ENCODE data around the gene RFLNA. TPM values are rescaled to one million over a fixed set of nuclear protein-coding genes. Genes with fewer than 3 reads are reported as not detected.
A peak's percentile ranks its signal among the peaks of the same experiment; 100 is the strongest.
"Not testable (repeated sequence)": the region's sequence is repeated elsewhere in the genome, so short reads cannot be mapped to it uniquely, and the experiment has no call there.

The RFLNA gene
- total and polyA plus RNA-seq, 4 donors = 12.7 to 35.5 (median 18.4) TPM

DNA sequence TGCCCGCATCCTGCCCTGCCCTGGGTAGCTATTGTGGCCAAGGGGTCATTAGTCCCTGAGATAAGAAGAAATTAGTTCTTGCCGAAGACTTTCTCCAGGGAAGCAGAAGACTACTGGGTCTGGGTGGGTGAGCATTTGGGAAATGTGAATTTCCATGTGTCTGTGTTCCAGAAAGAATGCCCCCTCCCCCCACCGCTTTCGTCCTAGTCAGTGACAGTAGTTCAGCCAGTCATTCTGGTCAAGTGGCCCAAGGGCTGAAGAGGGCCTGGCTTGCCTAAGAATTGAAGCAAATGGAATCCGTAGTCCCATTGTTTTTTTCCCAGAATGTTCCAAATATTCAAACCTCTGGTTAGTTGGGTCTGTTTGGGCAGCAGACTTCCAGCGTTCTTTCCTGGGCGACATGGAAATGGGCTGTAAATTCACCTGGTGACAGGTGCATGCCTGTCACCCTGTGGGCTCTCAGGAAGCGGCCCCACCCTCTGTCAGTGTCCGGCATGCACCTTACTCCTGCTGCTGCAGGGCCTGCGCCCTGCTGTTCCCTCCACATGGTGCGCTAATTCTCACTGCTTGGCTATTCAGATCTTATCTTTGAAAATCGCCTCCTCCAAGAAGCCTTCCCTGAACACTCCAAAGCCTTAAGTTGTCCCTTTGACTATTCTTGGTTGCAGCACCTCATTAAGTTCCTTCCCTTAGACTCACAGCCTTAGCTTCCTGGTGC is 1.4 kb upstream of the RFLNA start:
- WGBS (ENCODE audit: insufficient coverage) = 92% methylated on average over 11 of the region's 12 CpGs
- peaks cover 17% of the 10 kb centered on the region for H3K27me3 ChIP-seq (ENCODE audit: control insufficient read depth, insufficient read depth, low read length)
- H3K27ac ChIP-seq (ENCODE audit: low read depth, low read length) = no peak overlapping the region
- no peaks in the 10 kb centered on the region for H3K36me3 ChIP-seq (ENCODE audit: control insufficient read depth, insufficient read depth, low read length)
- H3K4me1 ChIP-seq (ENCODE audit: control insufficient read depth, insufficient read depth, low read length) = peaks cover 52% of the 10 kb centered on the region
- no peaks in the 10 kb centered on the region for H3K9me3 ChIP-seq (ENCODE audit: control insufficient read depth, insufficient read depth, low read length)
- no peak overlapping the region for H3K4me3 ChIP-seq (ENCODE audit: low read depth, low read length)
- no peak for DNase-seq (ENCODE audit: low read depth in 4 of 6, low spot score in 6 of 6)

DNA sequence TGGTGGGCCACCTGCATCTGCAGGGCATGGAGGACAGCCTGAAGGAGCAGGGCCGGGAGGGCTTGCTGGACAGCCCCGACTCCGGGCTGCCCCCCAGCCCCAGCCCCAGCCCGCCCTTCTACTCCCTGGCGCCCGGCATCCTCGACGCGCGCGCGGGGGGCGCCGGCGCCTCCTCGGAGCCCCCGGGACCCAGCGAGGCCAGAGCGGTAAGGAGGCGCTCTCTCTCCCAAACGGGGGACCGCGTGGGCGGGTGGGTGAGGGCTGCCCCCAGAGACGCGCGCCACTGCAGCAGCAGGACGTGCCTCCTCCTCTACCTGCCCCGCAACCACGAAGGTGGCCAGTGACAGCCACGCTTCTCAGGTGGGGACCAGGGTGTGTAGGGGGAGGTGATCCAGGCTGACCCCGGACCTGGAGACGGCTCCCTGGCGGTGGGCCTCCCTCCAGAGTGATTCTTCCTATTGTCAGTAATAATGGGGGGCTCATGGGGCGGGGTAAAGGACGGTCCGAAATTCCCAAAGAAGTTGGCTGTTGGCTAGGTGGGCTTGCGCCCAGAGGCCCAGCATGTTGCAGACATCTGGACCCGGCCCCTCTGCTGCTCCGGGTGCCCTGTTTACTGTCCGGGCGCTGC is 652 bp downstream of the RFLNA start:
- DNase-seq (ENCODE audit: low read depth in 4 of 6, low spot score in 6 of 6) = peak in 1 of 6 donors; percentile 44
- Histone ChIP-seq H3K27me3 (ENCODE audit: control insufficient read depth, insufficient read depth, low read length) (peaks cover 17% of the 10 kb centered on the region), H3K4me3 (ENCODE audit: low read depth, low read length) (peak overlapping the region; percentile 68), H3K27ac (ENCODE audit: low read depth, low read length) (peak overlapping the region; percentile 64), H3K4me1 (ENCODE audit: control insufficient read depth, insufficient read depth, low read length) (peaks cover 38% of the 10 kb centered on the region), H3K9me3 (ENCODE audit: control insufficient read depth, insufficient read depth, low read length) (no peaks in the 10 kb centered on the region), H3K36me3 (ENCODE audit: control insufficient read depth, insufficient read depth, low read length) (no peaks in the 10 kb centered on the region)
- 2% methylated on average over 27 of the region's 42 CpGs for WGBS (ENCODE audit: insufficient coverage)

DNA sequence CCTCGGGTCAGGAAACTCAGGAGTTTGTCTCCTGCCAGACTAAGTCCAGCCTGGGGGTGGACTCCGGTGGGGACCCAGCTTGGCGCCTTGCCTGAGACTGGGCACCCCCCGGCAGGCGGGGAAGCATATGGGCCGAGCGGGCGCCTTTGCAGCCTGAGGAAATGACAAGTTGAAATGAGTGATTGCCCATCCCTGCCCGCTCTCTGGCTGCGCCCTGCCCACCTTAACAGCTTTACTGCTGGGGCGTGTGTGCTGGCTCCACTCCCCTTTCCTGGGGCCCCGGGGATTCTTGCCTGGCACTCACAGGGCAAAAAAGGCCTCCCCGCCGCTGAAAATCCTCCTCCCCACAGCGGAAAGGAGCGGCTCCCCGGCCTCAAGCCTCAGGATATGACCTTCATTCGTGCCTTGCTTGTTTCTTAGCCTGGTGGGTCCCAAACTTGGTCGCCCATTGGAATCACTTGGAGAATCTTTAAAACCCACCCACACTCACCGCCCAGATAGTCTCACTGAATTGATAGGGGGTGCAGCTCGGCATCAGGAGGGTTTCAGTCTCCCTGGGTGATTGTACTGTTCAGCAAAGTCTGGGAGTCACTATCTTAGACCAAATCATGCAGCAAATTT is 1.5 kb downstream of the RFLNA start:
- DNase-seq (ENCODE audit: low read depth in 4 of 6, low spot score in 6 of 6) = peak in 1 of 6 donors; percentile 33
- H3K4me1 ChIP-seq (ENCODE audit: control insufficient read depth, insufficient read depth, low read length) = peaks cover 33% of the 10 kb centered on the region
- H3K4me3 ChIP-seq (ENCODE audit: low read depth, low read length) = peak overlapping the region; percentile 68
- 22% methylated on average over 18 of the region's 21 CpGs for WGBS (ENCODE audit: insufficient coverage)
- no peaks in the 10 kb centered on the region for H3K9me3 ChIP-seq (ENCODE audit: control insufficient read depth, insufficient read depth, low read length)
- no peaks in the 10 kb centered on the region for H3K36me3 ChIP-seq (ENCODE audit: control insufficient read depth, insufficient read depth, low read length)
- H3K27ac ChIP-seq (ENCODE audit: low read depth, low read length) = peak overlapping the region; percentile 60
- peaks cover 17% of the 10 kb centered on the region for H3K27me3 ChIP-seq (ENCODE audit: control insufficient read depth, insufficient read depth, low read length)

DNA sequence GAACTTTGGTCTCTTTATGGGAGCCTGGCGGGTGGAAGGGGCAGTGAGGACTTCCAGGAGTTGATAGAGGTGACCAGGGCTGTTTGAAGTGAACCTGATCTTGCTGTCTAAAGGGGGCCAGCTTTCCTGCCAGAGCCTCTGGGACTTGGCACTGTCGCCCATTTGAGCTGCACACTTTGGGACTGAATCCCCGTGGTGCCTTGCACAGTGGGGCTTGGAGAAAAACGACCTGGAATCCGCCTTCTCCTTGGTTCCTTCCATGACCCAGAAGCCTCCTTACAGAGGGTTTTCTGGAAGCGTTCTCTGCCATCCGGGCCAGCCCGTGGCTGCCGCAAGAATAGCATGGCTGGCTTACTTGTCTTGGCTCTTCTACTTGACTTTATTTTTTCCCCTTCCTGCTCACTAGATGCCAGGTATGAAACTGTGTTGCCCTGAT is 2.0 kb downstream of the RFLNA start:
- no peak for DNase-seq (ENCODE audit: low read depth in 4 of 6, low spot score in 6 of 6)
- peaks cover 35% of the 10 kb centered on the region for H3K4me1 ChIP-seq (ENCODE audit: control insufficient read depth, insufficient read depth, low read length)
- H3K4me3 ChIP-seq (ENCODE audit: low read depth, low read length) = peak overlapping the region; percentile 68
- H3K9me3 ChIP-seq (ENCODE audit: control insufficient read depth, insufficient read depth, low read length) = no peaks in the 10 kb centered on the region
- peak overlapping the region; percentile 47 for H3K27ac ChIP-seq (ENCODE audit: low read depth, low read length)
- H3K36me3 ChIP-seq (ENCODE audit: control insufficient read depth, insufficient read depth, low read length) = no peaks in the 10 kb centered on the region
- peaks cover 17% of the 10 kb centered on the region for H3K27me3 ChIP-seq (ENCODE audit: control insufficient read depth, insufficient read depth, low read length)
- 51% methylated on average over 8 of the region's 9 CpGs for WGBS (ENCODE audit: insufficient coverage)

DNA sequence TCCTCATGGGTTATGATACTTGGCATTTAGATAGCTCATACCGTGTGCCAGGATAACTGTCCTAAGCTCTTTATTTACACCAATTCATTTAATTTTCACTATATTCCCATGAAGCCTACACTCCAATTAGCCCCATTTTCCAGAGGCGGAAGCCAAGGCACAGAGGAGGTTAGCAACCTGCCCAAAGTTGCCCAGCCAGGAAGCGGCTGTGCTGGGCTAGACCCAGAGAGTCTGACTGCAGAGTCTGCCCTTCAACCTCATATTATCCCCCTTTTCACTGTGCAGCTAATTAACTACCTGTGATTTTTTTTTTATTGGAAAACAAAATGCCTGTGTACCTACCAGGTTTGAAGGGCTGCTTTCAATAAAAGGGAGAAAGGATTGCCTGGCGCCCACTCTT is 2.5 kb downstream of the RFLNA start:
- WGBS (ENCODE audit: insufficient coverage) = 75% methylated on average over 3 of the region's 4 CpGs
- no peaks in the 10 kb centered on the region for H3K9me3 ChIP-seq (ENCODE audit: control insufficient read depth, insufficient read depth, low read length)
- peak overlapping the region; percentile 47 for H3K27ac ChIP-seq (ENCODE audit: low read depth, low read length)
- peaks cover 34% of the 10 kb centered on the region for H3K4me1 ChIP-seq (ENCODE audit: control insufficient read depth, insufficient read depth, low read length)
- no peaks in the 10 kb centered on the region for H3K36me3 ChIP-seq (ENCODE audit: control insufficient read depth, insufficient read depth, low read length)
- peak overlapping the region; percentile 68 for H3K4me3 ChIP-seq (ENCODE audit: low read depth, low read length)
- H3K27me3 ChIP-seq (ENCODE audit: control insufficient read depth, insufficient read depth, low read length) = peaks cover 17% of the 10 kb centered on the region
- no peak for DNase-seq (ENCODE audit: low read depth in 4 of 6, low spot score in 6 of 6)

DNA sequence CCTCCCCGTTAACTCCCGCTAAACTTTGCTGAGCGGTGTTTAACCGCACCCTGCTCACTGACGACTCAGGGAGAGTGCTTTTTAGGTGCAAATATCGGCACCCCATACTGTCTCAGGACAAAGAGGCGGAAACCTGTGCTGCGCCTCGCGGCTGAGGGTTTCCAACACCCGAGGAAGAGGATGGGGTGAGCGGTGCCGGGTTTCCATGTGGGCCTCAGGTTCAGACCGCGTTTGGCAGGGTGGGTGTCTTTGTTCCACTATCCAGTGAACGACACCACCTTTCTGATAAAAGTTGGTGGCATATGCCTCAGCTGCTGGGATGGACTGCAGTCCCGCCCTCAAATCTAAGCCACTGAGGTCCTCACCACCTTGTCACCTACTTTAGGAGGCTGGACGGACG is 3.0 kb downstream of the RFLNA start:
- 74% methylated on average over 19 of the region's 19 CpGs for WGBS (ENCODE audit: insufficient coverage)
- Histone ChIP-seq H3K27ac (ENCODE audit: low read depth, low read length) (no peak overlapping the region), H3K9me3 (ENCODE audit: control insufficient read depth, insufficient read depth, low read length) (no peaks in the 10 kb centered on the region), H3K4me1 (ENCODE audit: control insufficient read depth, insufficient read depth, low read length) (peaks cover 36% of the 10 kb centered on the region), H3K27me3 (ENCODE audit: control insufficient read depth, insufficient read depth, low read length) (peaks cover 17% of the 10 kb centered on the region), H3K36me3 (ENCODE audit: control insufficient read depth, insufficient read depth, low read length) (no peaks in the 10 kb centered on the region), H3K4me3 (ENCODE audit: low read depth, low read length) (peak overlapping the region; percentile 68)
- no peak for DNase-seq (ENCODE audit: low read depth in 4 of 6, low spot score in 6 of 6)

DNA sequence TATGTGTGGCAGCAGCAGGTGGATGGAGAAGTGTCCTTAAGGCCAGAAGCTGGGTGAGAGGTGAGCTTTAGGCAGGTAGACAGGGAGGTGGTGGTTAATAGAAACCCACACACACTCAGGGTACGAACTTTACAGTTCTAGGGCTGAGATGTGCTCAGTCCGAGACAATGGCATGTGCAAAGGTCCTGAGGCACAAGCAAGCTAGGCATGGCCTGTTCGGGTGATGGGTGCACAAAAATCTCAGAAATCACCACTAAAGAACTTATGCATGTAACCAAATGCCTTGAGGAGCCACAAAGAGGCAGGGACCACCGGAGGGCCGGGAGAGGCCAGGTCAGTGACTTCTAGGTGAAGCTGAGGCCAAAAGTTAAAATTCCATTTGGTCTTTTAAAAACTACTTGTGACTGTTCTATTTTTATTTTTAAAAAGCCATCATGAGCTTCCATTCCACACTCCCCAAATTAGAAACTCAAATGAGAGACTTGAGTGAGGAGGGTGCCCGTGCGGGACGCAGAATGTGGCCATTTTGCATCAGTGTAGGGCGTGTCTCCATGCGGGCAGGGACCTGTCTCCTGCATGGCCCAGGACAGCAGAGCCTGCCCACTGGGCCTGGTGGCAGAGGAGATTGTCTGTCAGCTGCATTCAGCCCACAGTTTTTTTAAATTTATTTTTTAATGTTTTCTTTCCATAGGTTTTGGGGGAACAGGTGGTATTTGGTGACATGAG is 4.0 kb downstream of the RFLNA start:
- H3K4me1 ChIP-seq (ENCODE audit: control insufficient read depth, insufficient read depth, low read length) = peaks cover 40% of the 10 kb centered on the region
- no peak overlapping the region for H3K4me3 ChIP-seq (ENCODE audit: low read depth, low read length)
- no peak overlapping the region for H3K27ac ChIP-seq (ENCODE audit: low read depth, low read length)
- DNase-seq (ENCODE audit: low read depth in 4 of 6, low spot score in 6 of 6) = no peak
- peaks cover 1% of the 10 kb centered on the region for H3K36me3 ChIP-seq (ENCODE audit: control insufficient read depth, insufficient read depth, low read length)
- no peaks in the 10 kb centered on the region for H3K9me3 ChIP-seq (ENCODE audit: control insufficient read depth, insufficient read depth, low read length)
- 100% methylated on average over 6 of the region's 10 CpGs for WGBS (ENCODE audit: insufficient coverage)
- peaks cover 17% of the 10 kb centered on the region for H3K27me3 ChIP-seq (ENCODE audit: control insufficient read depth, insufficient read depth, low read length)

DNA sequence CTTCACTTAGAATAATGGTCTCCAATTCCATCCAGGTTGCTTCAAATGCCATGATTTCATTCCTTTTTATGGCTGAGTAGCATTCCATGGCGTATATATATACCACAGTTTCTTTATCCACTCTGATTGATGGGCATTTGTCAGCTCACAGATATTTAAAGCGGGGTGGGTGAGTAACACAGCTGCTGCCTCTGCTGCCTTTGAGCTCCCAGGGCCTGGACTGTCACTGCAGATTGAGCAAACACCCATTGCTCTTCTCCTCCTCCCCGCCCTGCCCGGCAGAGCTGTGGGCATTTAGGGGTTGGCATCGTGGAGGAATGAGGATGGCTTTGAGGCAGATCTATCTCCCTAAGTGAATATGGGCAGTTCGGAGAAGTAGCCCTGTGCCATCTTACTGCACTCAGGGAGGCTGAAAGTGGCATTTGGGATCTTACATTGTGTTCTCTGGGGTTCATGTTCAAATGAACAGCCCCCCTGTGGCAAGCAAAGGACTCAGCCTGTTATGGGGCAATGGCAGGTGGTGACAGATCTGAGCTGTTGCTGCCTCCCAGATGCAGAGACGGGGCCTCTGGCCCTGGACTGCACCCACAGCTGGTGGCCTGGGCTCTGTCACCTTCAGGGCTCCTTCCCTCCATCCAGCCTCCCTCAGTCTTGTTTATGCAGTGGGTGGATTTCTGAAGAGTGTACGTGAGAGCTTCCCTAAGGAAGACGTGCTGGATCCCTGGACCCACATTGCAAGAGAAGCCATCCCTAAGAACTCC is 4.9 kb downstream of the RFLNA start:
- no peaks in the 10 kb centered on the region for H3K9me3 ChIP-seq (ENCODE audit: control insufficient read depth, insufficient read depth, low read length)
- no peak for DNase-seq (ENCODE audit: low read depth in 4 of 6, low spot score in 6 of 6)
- H3K27me3 ChIP-seq (ENCODE audit: control insufficient read depth, insufficient read depth, low read length) = peaks cover 17% of the 10 kb centered on the region
- H3K27ac ChIP-seq (ENCODE audit: low read depth, low read length) = no peak overlapping the region
- 89% methylated on average over 4 of the region's 9 CpGs for WGBS (ENCODE audit: insufficient coverage)
- H3K4me1 ChIP-seq (ENCODE audit: control insufficient read depth, insufficient read depth, low read length) = peaks cover 37% of the 10 kb centered on the region
- no peak overlapping the region for H3K4me3 ChIP-seq (ENCODE audit: low read depth, low read length)
- H3K36me3 ChIP-seq (ENCODE audit: control insufficient read depth, insufficient read depth, low read length) = peaks cover 7% of the 10 kb centered on the region

DNA sequence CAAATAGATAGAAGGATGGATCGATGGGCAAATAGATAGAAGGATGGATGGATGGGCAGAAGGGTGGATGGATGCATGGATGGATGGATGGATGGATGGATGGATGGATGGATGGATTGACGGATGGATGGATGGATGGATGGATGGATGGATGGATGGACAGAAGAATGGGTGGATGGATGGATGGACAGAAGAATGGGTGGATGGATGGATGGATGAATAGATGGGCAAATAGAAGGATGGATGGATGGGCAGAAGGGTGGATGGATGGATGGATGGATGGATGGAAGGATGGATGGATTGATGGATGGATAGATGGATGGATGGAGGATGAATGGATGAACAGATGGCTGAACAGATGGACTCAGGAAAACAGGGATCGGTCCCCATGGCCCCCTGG is 5.8 kb downstream of the RFLNA start:
- H3K4me1 ChIP-seq (ENCODE audit: control insufficient read depth, insufficient read depth, low read length) = peaks cover 34% of the 10 kb centered on the region
- not testable (repeated sequence) for DNase-seq (ENCODE audit: low read depth in 4 of 6, low spot score in 6 of 6); H3K4me3 ChIP-seq (ENCODE audit: low read depth, low read length); H3K36me3 ChIP-seq (ENCODE audit: control insufficient read depth, insufficient read depth, low read length); H3K27ac ChIP-seq (ENCODE audit: low read depth, low read length); H3K9me3 ChIP-seq (ENCODE audit: control insufficient read depth, insufficient read depth, low read length)
- H3K27me3 ChIP-seq (ENCODE audit: control insufficient read depth, insufficient read depth, low read length) = peaks cover 15% of the 10 kb centered on the region
- WGBS (ENCODE audit: insufficient coverage) = 71% methylated on average over 3 of the region's 3 CpGs
